T-helper 1 cell treated with Interleukin-12 subunit alpha and Interleukin-12 subunit beta and Interleukin-4 antibody, amounts not matched to agents 30 μg/mL and 1 μg/mL, for 36 hours (primary cell): ENCODE data around the gene NDUFB10.
"Not testable (repeated sequence)": the region's sequence is repeated elsewhere in the genome, so short reads cannot be mapped to it uniquely, and the experiment has no call there.

Experiments used
- H3K27ac Mint-ChIP-seq: one replicate; pipeline ENCODE4 v1.8.0; 2021; ENCODE audit warnings: mild to moderate bottlenecking, mixed read lengths
- H3K27me3 Mint-ChIP-seq: one replicate; pipeline ENCODE4 v1.8.0; 2021; ENCODE audit warnings: low read depth, mixed read lengths
- H3K36me3 Mint-ChIP-seq: one replicate; pipeline ENCODE4 v1.8.0; 2021; ENCODE audit warnings: low read depth, mixed read lengths
- H3K4me1 Mint-ChIP-seq: one replicate; pipeline ENCODE4 v1.8.0; 2021; ENCODE audit warnings: low read depth, mixed read lengths
- H3K4me3 Mint-ChIP-seq: one replicate; pipeline ENCODE4 v1.8.0; 2021; ENCODE audit warnings: mild to moderate bottlenecking, moderate library complexity, mixed read lengths
- H3K9me3 Mint-ChIP-seq: one replicate; pipeline ENCODE4 v1.8.0; 2021; ENCODE audit warnings: mixed read lengths

The NDUFB10 gene

GRCh38 chr16:1938316-1938715 lies 21.0 kb upstream of the NDUFB10 start:
- peaks cover 7% of the 10 kb centered on the region for H3K36me3 Mint-ChIP-seq

GRCh38 chr16:1938910-1939309 lies 20.4 kb upstream of the NDUFB10 start:
- no peak overlapping the region for H3K4me3 Mint-ChIP-seq
- peaks cover 14% of the 10 kb centered on the region for H3K4me1 Mint-ChIP-seq
- H3K36me3 Mint-ChIP-seq: peaks cover 7% of the 10 kb centered on the region
- H3K27ac Mint-ChIP-seq: no peak overlapping the region
- no peaks in the 10 kb centered on the region for H3K9me3 Mint-ChIP-seq
- no peaks in the 10 kb centered on the region for H3K27me3 Mint-ChIP-seq

More at GRCh38 chr16:1938316-1938715, 21.0 kb upstream of the NDUFB10 start:
- H3K4me1 Mint-ChIP-seq: peaks cover 11% of the 10 kb centered on the region
- H3K9me3 Mint-ChIP-seq: no peaks in the 10 kb centered on the region
- no peak overlapping the region for H3K4me3 Mint-ChIP-seq
- no peak overlapping the region for H3K27ac Mint-ChIP-seq
- no peaks in the 10 kb centered on the region for H3K27me3 Mint-ChIP-seq

- H3K4me1 Mint-ChIP-seq: peaks cover 17% of the 10 kb centered on the region
- not testable (repeated sequence) for H3K36me3 Mint-ChIP-seq, H3K4me3 Mint-ChIP-seq, H3K9me3 Mint-ChIP-seq, H3K27me3 Mint-ChIP-seq, H3K27ac Mint-ChIP-seq
Measured at GRCh38 chr16:1939833-1940232, 19.5 kb upstream of the NDUFB10 start.

- Mint-ChIP-seq H3K4me1 (peaks cover 17% of the 10 kb centered on the region), H3K27me3 (no peaks in the 10 kb centered on the region), H3K9me3 (no peaks in the 10 kb centered on the region), H3K36me3 (peaks cover 7% of the 10 kb centered on the region), H3K27ac (no peak overlapping the region), H3K4me3 (no peak overlapping the region)
Measured at GRCh38 chr16:1940273-1941161, 18.8 kb upstream of the NDUFB10 start.

GRCh38 chr16:1941162-1942046 lies 17.9 kb upstream of the NDUFB10 start:
- no peak overlapping the region for H3K27ac Mint-ChIP-seq
- H3K4me1 Mint-ChIP-seq: peaks cover 17% of the 10 kb centered on the region
- H3K27me3 Mint-ChIP-seq: no peaks in the 10 kb centered on the region
- H3K4me3 Mint-ChIP-seq: peak overlapping the region; percentile 84
- H3K9me3 Mint-ChIP-seq: no peaks in the 10 kb centered on the region
- H3K36me3 Mint-ChIP-seq: peaks cover 7% of the 10 kb centered on the region

GRCh38 chr16:1942047-1942809 lies 17.1 kb upstream of the NDUFB10 start:
- peak overlapping the region; percentile 84 for H3K4me3 Mint-ChIP-seq

GRCh38 chr16:1942810-1943726 lies 16.3 kb upstream of the NDUFB10 start, which contains the start of gene MSRB1:
Gene MSRB1 (minus strand): TSS chr16:1943199. CDS start chr16:1943156, 43 bp downstream.
- Mint-ChIP-seq H3K27me3 (no peaks in the 10 kb centered on the region), H3K36me3 (peaks cover 5% of the 10 kb centered on the region), H3K4me3 (peak within 1 kb of the TSS; percentile 84), H3K9me3 (no peaks in the 10 kb centered on the region), H3K27ac (peak within 1 kb of the TSS; percentile 80), H3K4me1 (peaks cover 17% of the 10 kb centered on the region)

More at GRCh38 chr16:1942047-1942809, 17.1 kb upstream of the NDUFB10 start:
- H3K27ac Mint-ChIP-seq: peak overlapping the region; percentile 80
- H3K9me3 Mint-ChIP-seq: no peaks in the 10 kb centered on the region
- peaks cover 7% of the 10 kb centered on the region for H3K36me3 Mint-ChIP-seq
- no peaks in the 10 kb centered on the region for H3K27me3 Mint-ChIP-seq
- H3K4me1 Mint-ChIP-seq: peaks cover 17% of the 10 kb centered on the region

GRCh38 chr16:1944612-1945199 lies 14.6 kb upstream of the NDUFB10 start:
- H3K27me3 Mint-ChIP-seq: no peaks in the 10 kb centered on the region
- peaks cover 1% of the 10 kb centered on the region for H3K36me3 Mint-ChIP-seq
- no peaks in the 10 kb centered on the region for H3K9me3 Mint-ChIP-seq
- H3K27ac Mint-ChIP-seq: peak overlapping the region; percentile 80
- H3K4me1 Mint-ChIP-seq: peaks cover 17% of the 10 kb centered on the region
- H3K4me3 Mint-ChIP-seq: peak overlapping the region; percentile 84

- Mint-ChIP-seq H3K9me3 (no peaks in the 10 kb centered on the region), H3K27ac (no peak overlapping the region), H3K4me1 (peaks cover 17% of the 10 kb centered on the region), H3K27me3 (no peaks in the 10 kb centered on the region), H3K36me3 (peaks cover 1% of the 10 kb centered on the region), H3K4me3 (no peak overlapping the region)
Measured at GRCh38 chr16:1945559-1946391, 13.6 kb upstream of the NDUFB10 start.

- Mint-ChIP-seq H3K9me3 (no peaks in the 10 kb centered on the region), H3K27me3 (no peaks in the 10 kb centered on the region), H3K4me1 (peaks cover 11% of the 10 kb centered on the region), H3K27ac (no peak overlapping the region), H3K4me3 (no peak overlapping the region), H3K36me3 (no peaks in the 10 kb centered on the region)
Measured at GRCh38 chr16:1946495-1947368, 12.6 kb upstream of the NDUFB10 start.

- Mint-ChIP-seq H3K36me3 (no peaks in the 10 kb centered on the region), H3K4me1 (peaks cover 6% of the 10 kb centered on the region), H3K27me3 (peaks cover 2% of the 10 kb centered on the region), H3K27ac (no peak overlapping the region), H3K9me3 (no peaks in the 10 kb centered on the region), H3K4me3 (no peak overlapping the region)
Measured at GRCh38 chr16:1947369-1947670, 12.0 kb upstream of the NDUFB10 start.

- peaks cover under 1% of the 10 kb centered on the region for H3K4me1 Mint-ChIP-seq
- H3K4me3 Mint-ChIP-seq: no peak overlapping the region
- peaks cover 7% of the 10 kb centered on the region for H3K27me3 Mint-ChIP-seq
- H3K27ac Mint-ChIP-seq: no peak overlapping the region
- H3K36me3 Mint-ChIP-seq: no peaks in the 10 kb centered on the region
- H3K9me3 Mint-ChIP-seq: no peaks in the 10 kb centered on the region
Measured at GRCh38 chr16:1949507-1949906, 9.8 kb upstream of the NDUFB10 start.
